22Rv1 (cell line): Measurements from ENCODE around the gene DYRK1B.

ENCODE experiments used
- H3K27ac ChIP-seq: fragments of 450-650 bp; 2 replicates; pipeline ENCODE4 v1.5.1; 2017
- ZFX ChIP-seq: fragments of 450-650 bp; IDR thresholded peaks from 2 replicates; pipeline ENCODE4 v1.6.1; 2017; ENCODE audit warnings: antibody characterized with exemption, borderline replicate concordance
- TF ChIP-seq, protein P1 (sequence below): fragments of 450-650 bp; IDR thresholded peaks from 2 replicates; pipeline ENCODE4 v1.5.1; 2017; ENCODE audit warnings: mild to moderate bottlenecking

DYRK1B gene

DNA sequence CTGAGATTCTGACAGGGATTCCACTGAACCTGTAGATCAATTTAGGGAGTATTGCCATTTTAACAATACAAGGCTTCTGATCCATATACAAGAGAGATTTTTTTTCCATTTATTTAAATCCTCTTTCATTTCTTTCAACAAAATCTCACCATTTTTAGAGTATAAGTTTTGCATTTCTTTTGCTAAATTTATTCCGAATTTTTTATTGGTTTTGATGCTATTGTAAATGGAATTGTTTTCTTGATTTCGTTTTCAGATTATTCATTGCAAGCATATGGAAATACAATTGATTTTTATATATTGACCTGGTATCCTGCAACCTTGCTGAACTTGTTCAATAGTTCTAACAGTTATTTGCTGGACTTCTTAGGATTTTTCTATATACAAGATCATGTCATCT, 36.9 kb downstream of the DYRK1B start:
- no peak overlapping the region for H3K27ac ChIP-seq
- TF ChIP-seq, protein P1, sequence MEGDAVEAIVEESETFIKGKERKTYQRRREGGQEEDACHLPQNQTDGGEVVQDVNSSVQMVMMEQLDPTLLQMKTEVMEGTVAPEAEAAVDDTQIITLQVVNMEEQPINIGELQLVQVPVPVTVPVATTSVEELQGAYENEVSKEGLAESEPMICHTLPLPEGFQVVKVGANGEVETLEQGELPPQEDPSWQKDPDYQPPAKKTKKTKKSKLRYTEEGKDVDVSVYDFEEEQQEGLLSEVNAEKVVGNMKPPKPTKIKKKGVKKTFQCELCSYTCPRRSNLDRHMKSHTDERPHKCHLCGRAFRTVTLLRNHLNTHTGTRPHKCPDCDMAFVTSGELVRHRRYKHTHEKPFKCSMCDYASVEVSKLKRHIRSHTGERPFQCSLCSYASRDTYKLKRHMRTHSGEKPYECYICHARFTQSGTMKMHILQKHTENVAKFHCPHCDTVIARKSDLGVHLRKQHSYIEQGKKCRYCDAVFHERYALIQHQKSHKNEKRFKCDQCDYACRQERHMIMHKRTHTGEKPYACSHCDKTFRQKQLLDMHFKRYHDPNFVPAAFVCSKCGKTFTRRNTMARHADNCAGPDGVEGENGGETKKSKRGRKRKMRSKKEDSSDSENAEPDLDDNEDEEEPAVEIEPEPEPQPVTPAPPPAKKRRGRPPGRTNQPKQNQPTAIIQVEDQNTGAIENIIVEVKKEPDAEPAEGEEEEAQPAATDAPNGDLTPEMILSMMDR: no peak
- no peak for TF ChIP-seq ZFX

GRCh38 chr19:39796000-39796498, 37.9 kb downstream of the DYRK1B start:
- no peak for TF ChIP-seq ZFX
- TF ChIP-seq, protein P1: no peak
- no peak overlapping the region for H3K27ac ChIP-seq

DNA sequence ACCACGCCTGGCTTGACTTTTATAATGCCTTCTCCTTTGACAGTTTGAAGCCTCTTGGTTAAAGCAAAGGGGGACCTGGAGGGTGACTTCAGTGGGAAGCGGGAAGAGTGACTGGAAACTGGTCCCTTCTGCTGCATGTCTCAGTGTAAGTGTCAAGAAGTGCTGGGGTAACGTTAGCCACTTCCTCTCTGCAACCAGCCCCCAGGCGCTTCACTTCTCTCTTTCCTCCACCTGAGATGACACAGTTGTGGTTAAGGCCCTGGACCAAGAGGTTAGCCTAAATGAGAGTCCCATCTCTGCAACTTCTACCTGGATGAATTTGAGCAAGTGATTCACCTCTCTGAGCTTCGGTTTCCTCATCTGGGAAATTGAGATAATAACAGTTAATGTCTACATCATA, 39.0 kb downstream of the DYRK1B start:
- H3K27ac ChIP-seq: no peak overlapping the region
- TF ChIP-seq, protein P1: no peak
- no peak for TF ChIP-seq ZFX

DNA sequence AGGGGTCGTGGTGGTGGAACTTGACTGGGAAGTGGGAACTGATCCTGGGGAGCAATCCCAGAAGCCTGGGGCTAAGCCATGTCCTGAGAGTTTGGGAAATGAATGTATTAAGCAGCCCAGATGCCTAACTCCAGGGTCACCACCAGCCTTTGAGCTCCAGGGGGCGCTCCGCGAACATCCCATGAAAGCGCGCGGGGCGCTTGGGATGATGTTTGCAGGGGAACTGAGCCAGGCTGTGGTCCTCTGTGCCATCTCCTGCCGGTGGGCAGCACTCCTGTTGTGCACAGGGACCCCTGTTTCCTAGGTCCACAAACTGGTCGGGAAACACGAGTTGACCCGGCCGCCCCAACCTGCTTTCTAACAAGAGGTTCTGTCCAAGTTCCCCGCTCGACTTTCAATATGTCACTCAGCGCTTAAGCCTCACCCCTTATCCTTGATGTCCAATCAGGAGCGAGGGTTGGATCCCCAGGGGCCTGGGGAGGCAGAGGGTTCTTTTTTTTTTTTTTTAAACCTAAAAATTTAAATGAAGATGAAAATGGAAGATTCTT, 40.9 kb downstream of the DYRK1B start:
- no peak overlapping the region for H3K27ac ChIP-seq
- TF ChIP-seq ZFX: no peak
- TF ChIP-seq, protein P1: peak; percentile 94

DNA sequence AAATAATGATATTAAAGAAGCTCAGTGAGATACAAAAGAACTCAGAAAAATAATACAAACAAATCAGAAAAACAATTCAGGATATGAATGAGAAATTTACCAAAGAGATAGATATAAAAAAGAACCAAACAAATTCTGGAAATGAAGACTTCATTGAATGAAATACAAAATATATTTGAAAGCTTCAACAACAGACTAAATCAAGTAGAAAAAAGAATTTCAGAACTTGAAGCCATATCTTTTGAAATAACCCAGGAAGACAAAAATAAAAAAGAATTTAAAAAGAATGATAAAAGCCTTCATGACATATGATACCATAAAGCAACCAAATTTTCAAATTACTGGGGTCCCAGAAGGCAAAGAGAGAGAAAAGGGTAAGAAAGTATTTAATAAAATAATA, 45.7 kb downstream of the DYRK1B start:
- TF ChIP-seq, protein P1: no peak
- TF ChIP-seq ZFX: no peak
- no peak overlapping the region for H3K27ac ChIP-seq

DNA sequence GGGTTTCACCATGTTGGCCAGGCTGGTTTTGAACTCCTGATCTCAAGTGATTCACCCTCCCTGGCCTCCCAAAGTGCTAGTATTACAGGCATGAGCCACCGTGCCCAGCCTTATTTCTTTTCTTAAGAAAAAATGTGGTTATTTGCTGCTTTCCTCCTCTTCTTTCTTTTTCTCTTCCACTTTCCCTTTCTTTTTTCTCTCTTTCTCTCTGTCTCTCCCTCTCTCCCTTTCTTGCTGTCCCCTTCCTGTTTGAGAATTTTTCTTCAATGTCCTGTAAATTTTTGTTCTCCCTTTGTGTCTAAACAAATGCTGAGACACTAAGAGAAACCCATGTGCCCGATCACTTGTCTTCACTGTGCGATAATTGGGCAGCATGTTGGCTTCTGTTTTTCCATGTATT, 53.1 kb downstream of the DYRK1B start:
- TF ChIP-seq ZFX: no peak
- TF ChIP-seq, protein P1: no peak
- no peak overlapping the region for H3K27ac ChIP-seq

DNA sequence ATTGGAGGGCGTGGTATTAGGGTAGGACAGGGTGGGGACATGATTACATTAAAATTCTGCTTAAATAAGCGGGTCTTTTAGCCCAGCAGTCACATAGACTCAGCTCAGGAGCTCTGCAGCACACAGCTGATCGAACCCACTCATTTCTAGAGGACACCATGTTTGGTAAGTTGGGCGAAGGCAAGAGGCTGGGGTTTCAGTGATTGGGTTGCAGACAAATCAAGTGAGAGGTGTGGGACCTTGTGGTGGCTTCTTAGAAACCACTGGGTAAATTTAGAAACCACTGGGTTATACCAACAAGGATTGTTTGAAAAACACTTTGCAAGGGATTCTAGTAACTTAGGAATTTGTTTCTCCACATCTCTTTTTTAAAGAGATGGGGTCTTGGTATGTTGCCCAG, 55.2 kb downstream of the DYRK1B start, which contains the start of gene LEUTX:
LEUTX (plus strand) TSS at position 92 of the 400 bp plus-strand sequence; CDS start at position 159, 67 bp downstream.
- TF ChIP-seq, protein P1: no peak
- TF ChIP-seq ZFX: no peak
- H3K27ac ChIP-seq: no peak within 1 kb of the TSS
